AG04449 (cell line): Measurements from ENCODE around the gene NOD1.
"Not testable (repeated sequence)": the region's sequence is repeated elsewhere in the genome, so short reads cannot be mapped to it uniquely, and the experiment has no call there.

ENCODE experiments used
- CTCF ChIA-PET: fragments of 350-600 bp; formaldehyde crosslinking; extraction: SDS; loops from one replicate; lab custom pipeline; 2021; ENCODE audit warnings: antibody characterized with exemption; lab: Yijun Ruan, JAX
- POLR2A ChIA-PET: fragments of 400-600, 350-600 bp; formaldehyde crosslinking; extraction: SDS; loops from one replicate; lab custom pipeline; 2020; ENCODE audit warnings: antibody characterized with exemption, inconsistent platforms; lab: Yijun Ruan, JAX
- DNase-seq: peaks from one replicate; pipeline ENCODE4 v3.0.0-alpha.2; 2010; ENCODE audit warnings: low read depth, low spot score
- H3K4me3 ChIP-seq: 2 replicates; pipeline ENCODE4 v1.5.1; 2011; ENCODE audit warnings: low read depth, mild to moderate bottlenecking, control low read depth, low read length
- TF ChIP-seq, protein P1 (sequence below): IDR thresholded peaks from one replicate; pipeline ENCODE4 v1.5.1; 2011; ENCODE audit warnings: mild to moderate bottlenecking, moderate library complexity, low read length, control low read depth, inconsistent platforms; ENCODE audit not compliant: insufficient read depth; ENCODE audit errors: missing control alignments

The NOD1 gene, protein sequence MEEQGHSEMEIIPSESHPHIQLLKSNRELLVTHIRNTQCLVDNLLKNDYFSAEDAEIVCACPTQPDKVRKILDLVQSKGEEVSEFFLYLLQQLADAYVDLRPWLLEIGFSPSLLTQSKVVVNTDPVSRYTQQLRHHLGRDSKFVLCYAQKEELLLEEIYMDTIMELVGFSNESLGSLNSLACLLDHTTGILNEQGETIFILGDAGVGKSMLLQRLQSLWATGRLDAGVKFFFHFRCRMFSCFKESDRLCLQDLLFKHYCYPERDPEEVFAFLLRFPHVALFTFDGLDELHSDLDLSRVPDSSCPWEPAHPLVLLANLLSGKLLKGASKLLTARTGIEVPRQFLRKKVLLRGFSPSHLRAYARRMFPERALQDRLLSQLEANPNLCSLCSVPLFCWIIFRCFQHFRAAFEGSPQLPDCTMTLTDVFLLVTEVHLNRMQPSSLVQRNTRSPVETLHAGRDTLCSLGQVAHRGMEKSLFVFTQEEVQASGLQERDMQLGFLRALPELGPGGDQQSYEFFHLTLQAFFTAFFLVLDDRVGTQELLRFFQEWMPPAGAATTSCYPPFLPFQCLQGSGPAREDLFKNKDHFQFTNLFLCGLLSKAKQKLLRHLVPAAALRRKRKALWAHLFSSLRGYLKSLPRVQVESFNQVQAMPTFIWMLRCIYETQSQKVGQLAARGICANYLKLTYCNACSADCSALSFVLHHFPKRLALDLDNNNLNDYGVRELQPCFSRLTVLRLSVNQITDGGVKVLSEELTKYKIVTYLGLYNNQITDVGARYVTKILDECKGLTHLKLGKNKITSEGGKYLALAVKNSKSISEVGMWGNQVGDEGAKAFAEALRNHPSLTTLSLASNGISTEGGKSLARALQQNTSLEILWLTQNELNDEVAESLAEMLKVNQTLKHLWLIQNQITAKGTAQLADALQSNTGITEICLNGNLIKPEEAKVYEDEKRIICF

DNA sequence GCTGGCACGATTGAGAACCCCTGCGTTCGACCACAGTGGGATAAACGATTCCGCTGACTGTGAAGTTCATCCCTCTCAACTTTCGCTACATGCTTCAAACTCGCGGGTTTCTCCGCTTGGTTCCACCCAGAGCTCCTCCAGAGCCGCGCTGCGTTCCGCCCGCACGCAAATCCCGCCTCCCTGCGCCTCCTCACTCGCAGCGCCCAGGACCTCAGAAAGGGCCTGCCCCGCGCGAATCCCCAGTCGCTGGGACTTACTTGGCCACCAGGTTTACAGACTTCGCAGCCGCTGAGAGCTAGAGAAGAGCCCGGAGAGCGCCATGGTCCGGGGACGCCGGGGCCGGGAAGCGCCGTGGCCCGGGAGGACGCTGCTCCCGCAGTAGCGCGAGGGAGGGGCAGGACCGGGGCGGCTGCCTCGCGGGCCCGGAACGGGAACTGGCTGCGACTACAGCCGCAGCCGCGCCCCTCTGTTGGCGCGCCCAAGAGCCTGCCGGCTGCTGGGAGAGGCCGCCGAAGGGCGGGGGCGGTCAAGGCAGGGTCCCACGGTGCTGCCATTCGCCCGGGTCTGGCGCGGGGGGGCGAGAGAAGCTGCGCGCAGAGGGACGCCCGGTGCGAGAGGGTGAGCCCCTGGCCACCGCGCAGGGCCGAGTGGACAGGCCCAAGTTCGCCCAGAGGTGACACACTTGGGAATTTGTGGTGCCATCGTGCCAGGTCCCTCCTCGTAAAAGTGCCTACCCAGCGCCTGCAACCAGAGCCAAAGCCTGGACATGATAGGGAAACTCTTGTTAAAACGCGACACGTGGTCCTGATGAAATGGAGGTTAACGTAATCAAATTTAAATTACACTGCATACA, at the start of gene NOD1:
TSS of gene NOD1 (minus strand) at position 436 of the 853 bp plus-strand sequence. CDS start 21,863 bp downstream, outside the sequence.
- ChIA-PET CTCF (interaction anchor here (0.7 to 4.3 kb wide), 7 partner anchors 9 to 86 kb away, joined by 3 to 18 read pairs (median 14); no protein-coding TSS in a partner anchor), POLR2A (interaction anchor here (0.6 to 1.7 kb wide), 6 partner anchors 9 to 115 kb away, joined by 3 to 14 read pairs (median 4); partner anchors contain the start of gene GGCT)
- peak within 1 kb of the TSS; percentile 74 for H3K4me3 ChIP-seq
- TF ChIP-seq, protein P1, sequence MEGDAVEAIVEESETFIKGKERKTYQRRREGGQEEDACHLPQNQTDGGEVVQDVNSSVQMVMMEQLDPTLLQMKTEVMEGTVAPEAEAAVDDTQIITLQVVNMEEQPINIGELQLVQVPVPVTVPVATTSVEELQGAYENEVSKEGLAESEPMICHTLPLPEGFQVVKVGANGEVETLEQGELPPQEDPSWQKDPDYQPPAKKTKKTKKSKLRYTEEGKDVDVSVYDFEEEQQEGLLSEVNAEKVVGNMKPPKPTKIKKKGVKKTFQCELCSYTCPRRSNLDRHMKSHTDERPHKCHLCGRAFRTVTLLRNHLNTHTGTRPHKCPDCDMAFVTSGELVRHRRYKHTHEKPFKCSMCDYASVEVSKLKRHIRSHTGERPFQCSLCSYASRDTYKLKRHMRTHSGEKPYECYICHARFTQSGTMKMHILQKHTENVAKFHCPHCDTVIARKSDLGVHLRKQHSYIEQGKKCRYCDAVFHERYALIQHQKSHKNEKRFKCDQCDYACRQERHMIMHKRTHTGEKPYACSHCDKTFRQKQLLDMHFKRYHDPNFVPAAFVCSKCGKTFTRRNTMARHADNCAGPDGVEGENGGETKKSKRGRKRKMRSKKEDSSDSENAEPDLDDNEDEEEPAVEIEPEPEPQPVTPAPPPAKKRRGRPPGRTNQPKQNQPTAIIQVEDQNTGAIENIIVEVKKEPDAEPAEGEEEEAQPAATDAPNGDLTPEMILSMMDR, result no peak
- DNase-seq, result no peak

DNA sequence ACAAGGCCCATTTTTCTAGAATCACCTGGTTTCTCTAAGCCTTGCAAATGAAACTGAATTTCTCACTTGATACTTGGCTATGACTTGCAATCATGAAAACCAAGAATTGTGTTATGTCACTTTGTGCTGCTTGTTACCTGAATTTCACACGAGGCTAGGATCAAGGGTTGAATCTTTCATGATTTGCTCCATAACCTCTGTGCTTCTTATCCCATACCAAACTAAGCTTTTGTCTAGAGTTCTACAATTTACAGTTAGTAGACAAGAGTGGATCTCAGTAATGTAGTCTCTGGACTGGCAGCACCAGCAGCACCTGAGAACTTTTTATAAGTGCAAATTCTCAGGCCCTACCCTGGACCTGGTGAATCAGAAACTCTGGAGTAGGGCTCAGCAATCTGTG, 48.7 kb upstream of the NOD1 start:
- H3K4me3 ChIP-seq, POLR2A ChIA-PET, DNase-seq: not testable (repeated sequence)
- CTCF ChIA-PET, result interaction anchor here (0.6 to 3.0 kb wide), 5 partner anchors 8 to 64 kb away, joined by 3 to 14 read pairs (median 3); no protein-coding TSS in a partner anchor

DNA sequence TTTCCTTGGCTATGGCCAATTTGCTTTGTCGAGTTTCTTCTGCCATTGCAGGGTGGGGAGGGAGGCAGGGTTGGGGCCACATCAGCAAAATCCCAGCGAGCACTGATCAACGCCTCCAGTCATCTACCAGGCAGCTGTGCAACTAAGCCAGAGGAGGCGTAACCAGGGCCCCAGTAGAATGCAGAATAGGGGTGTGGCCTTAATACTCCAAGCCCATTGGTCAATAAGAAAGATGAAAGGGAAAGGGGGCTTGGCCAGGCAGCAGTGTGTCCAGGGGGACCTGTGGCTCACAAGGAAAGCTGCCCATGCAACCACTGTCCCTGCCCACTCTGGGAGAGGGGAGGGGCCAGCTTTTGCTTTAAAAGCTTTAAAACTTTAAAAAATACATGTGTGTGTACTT, 47.6 kb upstream of the NOD1 start:
- H3K4me3 ChIP-seq, result no peak overlapping the region
- TF ChIP-seq, protein P1, result no peak
- ChIA-PET POLR2A (no interaction called here), CTCF (interaction anchor here (1.2 to 3.0 kb wide), 3 partner anchors 9 to 38 kb away, joined by 3 to 14 read pairs (median 3); no protein-coding TSS in a partner anchor)
- no peak for DNase-seq

DNA sequence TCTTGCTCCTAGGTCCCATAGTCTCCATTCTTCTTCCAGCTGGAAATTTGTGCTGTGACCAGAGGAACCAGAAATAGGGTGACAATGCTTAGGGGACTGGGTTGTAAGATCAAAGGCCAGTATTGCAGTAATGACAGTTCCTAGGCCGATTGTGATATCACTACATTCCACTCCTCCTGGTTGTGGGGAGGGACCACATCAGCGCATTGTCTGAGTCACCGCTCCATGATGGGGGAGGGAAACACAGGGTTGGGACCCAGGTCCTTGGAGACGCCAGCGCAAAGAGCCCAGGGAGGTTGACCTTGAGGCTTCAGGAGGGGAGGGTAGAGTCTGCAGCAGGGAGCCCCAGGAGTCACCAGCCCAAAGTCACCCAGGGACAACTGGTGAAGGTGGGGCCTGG, 46.8 kb upstream of the NOD1 start:
- ChIA-PET POLR2A (no interaction called here), CTCF (interaction anchor here (1.0 kb wide), 1 partner anchor 15 kb away, joined by 5 read pairs; no protein-coding TSS in a partner anchor)
- TF ChIP-seq, protein P1, result no peak
- no peak overlapping the region for H3K4me3 ChIP-seq
- DNase-seq, result no peak

DNA sequence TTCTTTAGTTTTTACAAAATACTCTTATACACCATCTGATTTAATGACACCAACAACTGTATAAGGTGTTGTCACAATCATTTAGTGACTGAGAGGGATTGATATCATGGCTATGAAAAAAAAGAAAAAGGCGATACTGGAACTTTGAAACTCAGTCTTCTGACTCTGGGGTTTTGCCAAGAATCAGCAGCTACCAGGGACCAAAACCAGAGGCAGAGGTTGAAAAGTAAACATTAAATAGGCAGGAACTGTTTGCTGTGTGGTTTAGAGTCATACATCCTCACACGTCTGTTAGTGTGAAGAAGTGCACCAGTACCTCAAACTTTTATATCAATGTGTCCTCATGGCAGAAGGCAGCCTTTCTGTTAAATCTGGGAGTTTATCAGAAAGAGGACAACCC, 46.0 kb upstream of the NOD1 start:
- H3K4me3 ChIP-seq, result no peak overlapping the region
- ChIA-PET CTCF (interaction anchor here (0.6 to 1.2 kb wide), 2 partner anchors 8 to 12 kb away, joined by 3 read pairs; no protein-coding TSS in a partner anchor), POLR2A (no interaction called here)
- no peak for DNase-seq
- TF ChIP-seq, protein P1, result no peak
